Gastrocnemius medialis (tissue), 4 donors: ENCODE measurements around the gene TAF1C.

ENCODE experiments used
- POLR2A ChIP-seq, 2 donors: fragments of 450-650 bp; IDR thresholded peaks; one replicate each; pipeline ENCODE4 v1.6.1; 2017; ENCODE audit warnings: antibody characterized with exemption in 2 of 2, mild to moderate bottlenecking in 2 of 2, moderate library complexity in 2 of 2
- TF ChIP-seq, protein P1 (sequence below), 5 experiments: fragments of 450-650 bp in 3 of 5; fragments of 200-600 bp in 2 of 5; sonication (generic) in 2 of 5; IDR thresholded peaks in 4 of 5; conservative IDR thresholded peaks in 1 of 5; 1 replicate in 4 of 5; 2 replicates in 1 of 5; pipeline ENCODE4 v1.5.1; 2016 to 2019; ENCODE audit warnings: antibody characterized with exemption in 5 of 5, mild to moderate bottlenecking in 3 of 5, moderate library complexity in 3 of 5

DNA sequence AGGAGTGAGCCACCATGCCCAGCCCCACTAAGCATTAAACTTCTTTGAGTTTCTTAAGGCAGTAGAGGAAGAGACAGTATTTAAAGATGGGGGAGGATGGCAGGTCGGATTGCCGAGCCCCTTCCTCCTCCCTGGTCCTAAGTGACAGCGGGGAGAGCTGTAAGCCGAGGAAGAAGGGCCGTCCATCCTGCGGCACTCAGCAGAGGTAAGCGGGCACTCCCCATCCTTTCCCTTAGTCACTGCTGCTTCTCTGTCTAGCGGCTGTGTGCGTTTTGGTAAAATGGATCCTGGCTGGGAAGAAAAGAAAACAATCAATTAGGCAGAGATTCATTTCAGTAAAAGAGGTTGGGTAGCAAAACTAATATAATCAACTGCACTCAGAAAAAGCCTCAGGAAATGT lies 27.9 kb downstream of the TAF1C start:
- TF ChIP-seq, protein P1, sequence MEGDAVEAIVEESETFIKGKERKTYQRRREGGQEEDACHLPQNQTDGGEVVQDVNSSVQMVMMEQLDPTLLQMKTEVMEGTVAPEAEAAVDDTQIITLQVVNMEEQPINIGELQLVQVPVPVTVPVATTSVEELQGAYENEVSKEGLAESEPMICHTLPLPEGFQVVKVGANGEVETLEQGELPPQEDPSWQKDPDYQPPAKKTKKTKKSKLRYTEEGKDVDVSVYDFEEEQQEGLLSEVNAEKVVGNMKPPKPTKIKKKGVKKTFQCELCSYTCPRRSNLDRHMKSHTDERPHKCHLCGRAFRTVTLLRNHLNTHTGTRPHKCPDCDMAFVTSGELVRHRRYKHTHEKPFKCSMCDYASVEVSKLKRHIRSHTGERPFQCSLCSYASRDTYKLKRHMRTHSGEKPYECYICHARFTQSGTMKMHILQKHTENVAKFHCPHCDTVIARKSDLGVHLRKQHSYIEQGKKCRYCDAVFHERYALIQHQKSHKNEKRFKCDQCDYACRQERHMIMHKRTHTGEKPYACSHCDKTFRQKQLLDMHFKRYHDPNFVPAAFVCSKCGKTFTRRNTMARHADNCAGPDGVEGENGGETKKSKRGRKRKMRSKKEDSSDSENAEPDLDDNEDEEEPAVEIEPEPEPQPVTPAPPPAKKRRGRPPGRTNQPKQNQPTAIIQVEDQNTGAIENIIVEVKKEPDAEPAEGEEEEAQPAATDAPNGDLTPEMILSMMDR (IDR thresholded peaks at IDR 0.05 in 4 of 5, conservative IDR thresholded peaks at IDR 0.05 in 1 of 5) = no peak
- no peak for TF ChIP-seq POLR2A (IDR thresholded peaks at IDR 0.05)
